ENCODE measurements around the gene PORCN.

DNA sequence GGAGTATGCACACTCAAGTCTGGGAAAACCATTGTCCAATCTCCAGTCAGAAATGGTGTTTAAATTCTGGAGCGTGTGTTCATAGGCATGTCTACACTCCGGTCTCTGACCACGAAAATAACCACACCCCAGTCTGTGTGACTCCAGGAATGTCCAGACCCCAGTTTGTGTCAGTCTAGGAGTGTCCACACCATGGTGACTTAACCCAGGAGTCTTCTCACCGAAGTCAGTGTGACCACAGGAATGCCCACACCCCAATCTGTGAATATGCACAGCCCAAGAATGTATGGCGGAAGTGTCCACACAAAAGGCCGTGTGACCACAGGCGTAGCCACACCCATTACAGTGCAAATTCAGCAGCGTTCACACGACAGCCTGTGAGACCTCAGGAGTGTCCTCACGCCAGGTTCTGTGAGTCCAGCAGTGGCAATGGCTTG, 21.4 kb upstream of the PORCN start:
- TF ChIP-seq, protein P1, sequence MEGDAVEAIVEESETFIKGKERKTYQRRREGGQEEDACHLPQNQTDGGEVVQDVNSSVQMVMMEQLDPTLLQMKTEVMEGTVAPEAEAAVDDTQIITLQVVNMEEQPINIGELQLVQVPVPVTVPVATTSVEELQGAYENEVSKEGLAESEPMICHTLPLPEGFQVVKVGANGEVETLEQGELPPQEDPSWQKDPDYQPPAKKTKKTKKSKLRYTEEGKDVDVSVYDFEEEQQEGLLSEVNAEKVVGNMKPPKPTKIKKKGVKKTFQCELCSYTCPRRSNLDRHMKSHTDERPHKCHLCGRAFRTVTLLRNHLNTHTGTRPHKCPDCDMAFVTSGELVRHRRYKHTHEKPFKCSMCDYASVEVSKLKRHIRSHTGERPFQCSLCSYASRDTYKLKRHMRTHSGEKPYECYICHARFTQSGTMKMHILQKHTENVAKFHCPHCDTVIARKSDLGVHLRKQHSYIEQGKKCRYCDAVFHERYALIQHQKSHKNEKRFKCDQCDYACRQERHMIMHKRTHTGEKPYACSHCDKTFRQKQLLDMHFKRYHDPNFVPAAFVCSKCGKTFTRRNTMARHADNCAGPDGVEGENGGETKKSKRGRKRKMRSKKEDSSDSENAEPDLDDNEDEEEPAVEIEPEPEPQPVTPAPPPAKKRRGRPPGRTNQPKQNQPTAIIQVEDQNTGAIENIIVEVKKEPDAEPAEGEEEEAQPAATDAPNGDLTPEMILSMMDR (IDR thresholded peaks at IDR 0.05; ENCODE audit: low read length), result no peak
- no peak for TF ChIP-seq EZH2 (IDR thresholded peaks at IDR 0.05; ENCODE audit: borderline replicate concordance, low read length)
